GM21576 (cell line): ENCODE data around the gene SPDYE1.
"Not testable (repeated sequence)": the region's sequence is repeated elsewhere in the genome, so short reads cannot be mapped to it uniquely, and the experiment has no call there.

Experiments
- ATAC-seq: cut with Tn5 transposase; IDR thresholded peaks from one replicate; pipeline ENCODE4 v1.9.1; 2021; ENCODE audit warnings: mild to moderate bottlenecking, moderate library complexity; ENCODE audit not compliant: unreplicated experiment

Gene SPDYE1

GRCh38 chr7:43990829-43991228, 6.9 kb upstream of the SPDYE1 start:
- ATAC-seq, result not testable (repeated sequence)

GRCh38 chr7:43992896-43993295, 4.8 kb upstream of the SPDYE1 start:
- peak; percentile 97 for ATAC-seq

GRCh38 chr7:43994681-43995080, 3.0 kb upstream of the SPDYE1 start:
- not testable (repeated sequence) for ATAC-seq

- ATAC-seq, result not testable (repeated sequence)
Observed at GRCh38 chr7:44012081-44012480, 14.4 kb downstream of the SPDYE1 start.

GRCh38 chr7:44015090-44015489, 17.4 kb downstream of the SPDYE1 start:
- not testable (repeated sequence) for ATAC-seq

- peak; percentile 92 for ATAC-seq
Observed at GRCh38 chr7:44018857-44019807, 21.4 kb downstream of the SPDYE1 start.

GRCh38 chr7:44019825-44020224, 22.1 kb downstream of the SPDYE1 start:
- not testable (repeated sequence) for ATAC-seq

- not testable (repeated sequence) for ATAC-seq
Observed at GRCh38 chr7:44022069-44022468, 24.4 kb downstream of the SPDYE1 start.

- ATAC-seq, result not testable (repeated sequence)
Observed at GRCh38 chr7:44022796-44023467, 25.2 kb downstream of the SPDYE1 start.

- ATAC-seq, result not testable (repeated sequence)
Observed at GRCh38 chr7:44029433-44029832, 31.7 kb downstream of the SPDYE1 start.

- ATAC-seq, result not testable (repeated sequence)
Observed at GRCh38 chr7:44030029-44030428, 32.3 kb downstream of the SPDYE1 start.

GRCh38 chr7:44031319-44031718, 33.6 kb downstream of the SPDYE1 start:
- not testable (repeated sequence) for ATAC-seq

- not testable (repeated sequence) for ATAC-seq
Observed at GRCh38 chr7:44032031-44032430, 34.3 kb downstream of the SPDYE1 start.

- not testable (repeated sequence) for ATAC-seq
Observed at GRCh38 chr7:44033971-44034844, 36.5 kb downstream of the SPDYE1 start.

GRCh38 chr7:44036364-44036763, 38.7 kb downstream of the SPDYE1 start:
- not testable (repeated sequence) for ATAC-seq

- ATAC-seq, result not testable (repeated sequence)
Observed at GRCh38 chr7:44037951-44038350, 40.3 kb downstream of the SPDYE1 start.

- not testable (repeated sequence) for ATAC-seq
Observed at GRCh38 chr7:44038553-44038952, 40.9 kb downstream of the SPDYE1 start.

- ATAC-seq, result peak; percentile 67
Observed at GRCh38 chr7:44038961-44039558, 41.4 kb downstream of the SPDYE1 start.

- ATAC-seq, result peak; percentile 5
Observed at GRCh38 chr7:44039800-44040492, 42.2 kb downstream of the SPDYE1 start.

- peak; percentile 35 for ATAC-seq
Observed at GRCh38 chr7:44040493-44040891, 42.8 kb downstream of the SPDYE1 start.
